ENCODE data around the gene CA5A. TPM values are rescaled to one million over a fixed set of nuclear protein-coding genes. Genes with fewer than 3 reads are reported as not detected.

CA5A gene
- total RNA-seq, 1 experiment from 2014 or later = not detected

DNA sequence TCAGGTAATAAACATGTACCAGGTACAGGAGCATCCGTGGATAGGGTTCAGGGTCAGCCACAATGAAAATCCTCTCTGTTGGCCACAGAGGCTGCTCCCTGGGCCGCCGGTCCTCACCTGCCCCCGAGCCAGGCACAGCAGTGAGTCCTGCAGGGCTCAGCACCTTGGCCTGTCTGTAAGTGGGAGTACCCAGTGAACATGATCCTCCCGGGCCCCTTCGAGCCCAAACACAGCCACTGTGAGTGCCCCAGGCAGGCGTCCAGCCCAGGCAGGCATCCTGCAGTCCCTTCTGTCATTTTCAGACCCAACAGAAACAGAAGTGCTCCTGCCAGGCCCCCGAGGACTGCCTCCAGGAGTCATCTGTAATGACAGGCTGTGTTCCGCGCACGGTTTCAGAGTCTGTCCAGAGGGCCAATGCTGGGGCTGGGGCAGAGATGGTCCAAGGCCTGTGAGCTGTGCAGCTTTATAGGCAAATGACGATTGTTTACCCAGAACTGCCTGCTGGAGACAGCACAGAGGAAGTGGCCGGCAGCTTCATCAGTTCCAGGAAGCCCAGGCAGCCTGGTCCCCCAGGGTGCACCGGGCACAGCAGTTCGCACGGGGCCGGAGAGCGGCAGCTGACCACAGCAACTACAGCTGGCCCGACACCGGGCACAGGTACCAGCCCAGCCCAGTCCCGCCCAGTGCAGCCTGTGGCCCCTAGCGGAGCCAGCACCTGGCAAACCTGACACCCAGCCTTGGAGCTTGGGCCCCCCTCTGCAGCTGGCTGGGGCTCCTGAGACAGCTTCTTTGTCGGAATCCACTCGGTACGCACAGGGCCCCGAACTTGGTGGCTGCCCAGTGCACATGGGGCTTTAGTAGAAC lies 80.2 kb downstream of the CA5A start:
- RAD21 ChIA-PET (ENCODE audit: low non-redundant PET in 1 of 2, low total read pairs in 2 of 2, uncharacterized antibody in 2 of 2, unreplicated experiment in 2 of 2) = no interaction called here
- Histone ChIP-seq H3K9ac (ENCODE audit: low read length) (no peak overlapping the region), H3K79me2 (ENCODE audit: insufficient read depth, low read length) (peaks cover 99% of the 10 kb centered on the region), H3K9me2 (ENCODE audit: insufficient read depth) (no peaks in the 10 kb centered on the region), H3K4me1 (ENCODE audit: control insufficient read depth in 1 of 2, insufficient read depth in 2 of 2, low read length in 2 of 2) (peaks cover 41 to 46% of the 10 kb centered on the region in 2 experiments), H3K27ac (ENCODE audit: low read depth, low read length) (peak overlapping the region; percentile 31; the same call in 1 of the 2 replicates), H3K4me2 (ENCODE audit: low read length) (peak overlapping the region; percentile 23; the same call in 1 of the 2 replicates), H4K20me1 (ENCODE audit: insufficient read depth) (peaks cover 52% of the 10 kb centered on the region; the same call in 1 of the 2 replicates), H3K4me3 (replicated peaks in 1 of 2; ENCODE audit: low read depth in 1 of 2, low read length in 2 of 2) (no peak overlapping the region), H3K27me3 (ENCODE audit: insufficient read depth, low read length) (no peaks in the 10 kb centered on the region), H3K9me3 (ENCODE audit: control insufficient read depth in 1 of 2, insufficient read depth in 1 of 2, low read depth in 1 of 2, low read length in 2 of 2) (no peaks in the 10 kb centered on the region), H2AFZ (ENCODE audit: low read depth, low read length, poor library complexity, severe bottlenecking) (no peak overlapping the region), H3K36me3 (ENCODE audit: control insufficient read depth in 1 of 2, insufficient read depth in 2 of 2, low read length in 2 of 2) (peaks cover 7 to 59% of the 10 kb centered on the region in 2 experiments; a peak in 3 of 4 replicates)
- ATAC-seq (no peak), DNase-seq (ENCODE audit: low read depth, low spot score) (no peak)
- TF ChIP-seq POLR2AphosphoS5 (IDR thresholded peaks at IDR 0.05; ENCODE audit: low read depth, low read length) = peak; percentile 16; the same call in 1 of the 2 replicates
- no peak for TF ChIP-seq SRF (IDR thresholded peaks at IDR 0.05; ENCODE audit: low read depth)
- TF ChIP-seq JUND (IDR thresholded peaks at IDR 0.05) = no peak
- TF ChIP-seq ELF1 (IDR thresholded peaks at IDR 0.05; ENCODE audit: borderline replicate concordance, low read depth) = no peak
- intact Hi-C loops (cut with micrococcal nuclease) = no loop called here
- CTCF ChIA-PET = interaction anchor here (1.2 kb wide), 1 partner anchor 15 kb away, joined by 3 read pairs; no protein-coding TSS in a partner anchor
- no TSS peak for BruUV-seq (replicated peaks)
- POLR2A ChIA-PET = interaction anchor here (1.2 kb wide), 2 partner anchors 9 to 14 kb away, joined by 3 to 4 read pairs; partner anchors contain the start of gene SLC7A5

DNA sequence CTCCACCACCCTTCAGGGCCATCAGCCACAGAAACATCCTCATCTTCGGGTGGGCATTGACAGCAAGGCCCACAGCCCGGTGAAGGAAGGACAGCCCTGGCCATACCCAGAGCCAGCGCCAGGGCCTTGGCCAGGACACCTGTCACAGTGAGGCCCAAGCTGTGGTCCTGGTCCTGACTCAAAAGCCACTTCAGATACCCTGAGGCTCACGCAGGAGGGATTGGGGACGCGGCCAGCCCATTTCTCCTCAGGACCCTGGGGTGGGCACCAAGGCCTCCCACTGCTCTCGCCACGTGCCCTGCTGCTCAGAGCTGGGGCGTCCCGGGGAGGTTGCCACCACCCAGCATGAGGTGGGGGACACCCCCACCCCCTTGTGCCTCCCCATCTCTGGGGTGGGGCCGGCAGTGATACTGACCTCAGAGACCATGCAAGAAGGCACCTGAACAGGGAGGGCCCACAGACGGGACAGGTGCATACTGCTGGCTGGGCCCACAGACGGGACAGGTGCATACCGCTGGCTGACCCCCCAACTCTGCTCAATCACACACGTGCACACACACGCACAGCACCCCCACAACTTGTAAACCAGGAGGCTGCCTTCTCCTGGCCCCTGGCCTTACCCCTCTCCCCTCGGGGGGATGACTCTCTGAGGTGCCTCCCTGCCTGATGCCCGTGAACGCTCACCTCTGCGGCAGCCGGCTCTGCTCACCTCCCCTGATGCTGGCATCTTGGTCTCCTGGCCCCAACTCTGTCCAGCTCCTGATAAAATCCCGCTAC lies 81.2 kb downstream of the CA5A start:
- Histone ChIP-seq H3K9ac (ENCODE audit: low read length) (peak overlapping the region; percentile 18; the same call in 1 of the 2 replicates), H3K4me3 (replicated peaks in 1 of 2; ENCODE audit: low read depth in 1 of 2, low read length in 2 of 2) (no peak overlapping the region), H3K9me2 (ENCODE audit: insufficient read depth) (no peaks in the 10 kb centered on the region), H3K27me3 (ENCODE audit: insufficient read depth, low read length) (no peaks in the 10 kb centered on the region), H3K4me1 (ENCODE audit: control insufficient read depth in 1 of 2, insufficient read depth in 2 of 2, low read length in 2 of 2) (peaks cover 32 to 38% of the 10 kb centered on the region in 2 experiments), H3K9me3 (ENCODE audit: control insufficient read depth in 1 of 2, insufficient read depth in 1 of 2, low read depth in 1 of 2, low read length in 2 of 2) (no peaks in the 10 kb centered on the region), H3K4me2 (ENCODE audit: low read length) (peak overlapping the region; percentile 62), H3K27ac (ENCODE audit: low read depth, low read length) (peak overlapping the region; percentile 51), H4K20me1 (ENCODE audit: insufficient read depth) (peaks cover 49% of the 10 kb centered on the region; the same call in 1 of the 2 replicates), H2AFZ (ENCODE audit: low read depth, low read length, poor library complexity, severe bottlenecking) (no peak overlapping the region), H3K79me2 (ENCODE audit: insufficient read depth, low read length) (peaks cover 99% of the 10 kb centered on the region), H3K36me3 (ENCODE audit: control insufficient read depth in 1 of 2, insufficient read depth in 2 of 2, low read length in 2 of 2) (peaks cover 12 to 67% of the 10 kb centered on the region in 2 experiments)
- TF ChIP-seq POLR2AphosphoS5 (IDR thresholded peaks at IDR 0.05; ENCODE audit: low read depth, low read length) = 0 out of 2 replicates have a peak, but pooled peaks have one; percentile 24
- no peak for TF ChIP-seq SIN3A (IDR thresholded peaks at IDR 0.05; ENCODE audit: low read depth)
- intact Hi-C loops (cut with micrococcal nuclease) = no loop called here
- ChIA-PET RAD21 (ENCODE audit: low non-redundant PET in 1 of 2, low total read pairs in 2 of 2, uncharacterized antibody in 2 of 2, unreplicated experiment in 2 of 2) (no interaction called here), CTCF (interaction anchor here (0.9 kb wide), 1 partner anchor 16 kb away, joined by 3 read pairs; no protein-coding TSS in a partner anchor), POLR2A (no interaction called here)
- BruUV-seq (replicated peaks) = no TSS peak
- DNase-seq (ENCODE audit: low read depth, low spot score) = no peak
- no peak for ATAC-seq
